Panc1 (cell line): ENCODE results near the gene ELK3. TPM values are rescaled to one million over a fixed set of nuclear protein-coding genes. Genes with fewer than 3 reads are reported as not detected.

Experiments
- ATAC-seq: fragments of 200-7000 bp; cut with Tn5 transposase; 2 replicates; pipeline ENCODE4 v1.9.1; 2020; ENCODE audit warnings: mild to moderate bottlenecking, moderate library complexity
- BruUV-seq: library from RNA; stranded (reverse); fragments of 400-500 nt; replicated peaks from 2 replicates; lab custom pipeline; 2021; lab: Mats Ljungman, UMichigan
- CTCF ChIA-PET: fragments of 300-600 bp; sonication (Branson Sonifier 250); formaldehyde crosslinking; loops from one replicate; lab custom pipeline; 2022; ENCODE audit warnings: antibody characterized with exemption; lab: Charles Lee
- POLR2A ChIA-PET: fragments of 300-600 bp; sonication (Branson Sonifier 250); formaldehyde crosslinking; loops from one replicate; lab custom pipeline; 2022; ENCODE audit warnings: antibody characterized with exemption; lab: Charles Lee
- DNase-seq: peaks from one replicate; pipeline ENCODE4 v3.0.0-alpha.2; 2010; ENCODE audit warnings: low read depth, low spot score
- H3K27ac ChIP-seq: 2 replicates; pipeline ENCODE4 v1.5.1; 2011; ENCODE audit warnings: mild to moderate bottlenecking, low read length, inconsistent platforms
- H3K27me3 ChIP-seq: fragments of 200-500 bp; sonication (Bioruptor generic); 2 replicates; pipeline ENCODE4 v1.6.0; 2014; ENCODE audit warnings: low read length, inconsistent platforms; ENCODE audit not compliant: control insufficient read depth, insufficient read depth
- H3K36me3 ChIP-seq: fragments of 200-500 bp; sonication (Bioruptor generic); 2 replicates; pipeline ENCODE4 v1.5.1; 2014; ENCODE audit warnings: inconsistent platforms, mild to moderate bottlenecking, low read length, moderate library complexity; ENCODE audit not compliant: control insufficient read depth, insufficient read depth
- H3K4me1 ChIP-seq: 2 replicates; pipeline ENCODE4 v1.5.1; 2011; ENCODE audit warnings: inconsistent platforms, mild to moderate bottlenecking, low read length, moderate library complexity; ENCODE audit not compliant: control insufficient read depth, insufficient read depth
- H3K4me3 ChIP-seq, 2 experiments: 2 replicates each; pipeline ENCODE4 v1.5.1; 2011 to 2012; ENCODE audit warnings: low read depth in 2 of 2, low read length in 2 of 2, mild to moderate bottlenecking in 2 of 2, inconsistent platforms in 1 of 2, moderate library complexity in 1 of 2
- H3K9me3 ChIP-seq: fragments of 200-500 bp; sonication (Bioruptor generic); 2 replicates; pipeline ENCODE4 v1.5.1; 2014; ENCODE audit warnings: low read depth, mild to moderate bottlenecking, inconsistent platforms, low read length, moderate library complexity; ENCODE audit not compliant: control insufficient read depth, insufficient read depth
- POLR2AphosphoS5 ChIP-seq: IDR thresholded peaks from 2 replicates; pipeline ENCODE4 v1.6.1; 2012; ENCODE audit warnings: mild to moderate bottlenecking, low read depth, low read length, moderate library complexity
- REST ChIP-seq, 2 experiments: IDR thresholded peaks; 2 replicates each; pipeline ENCODE4 v1.6.1; 2011 to 2012; ENCODE audit warnings: low read depth in 2 of 2, control low read depth in 1 of 2, low read length in 1 of 2, mild to moderate bottlenecking in 1 of 2, moderate library complexity in 1 of 2; ENCODE audit not compliant: insufficient read depth in 1 of 2
- SIN3A ChIP-seq: IDR thresholded peaks from 2 replicates; pipeline ENCODE4 v1.6.1; 2012; ENCODE audit warnings: low read depth, mild to moderate bottlenecking, low read length, moderate library complexity, borderline replicate concordance; ENCODE audit not compliant: insufficient read depth
- TCF7L2 ChIP-seq: IDR thresholded peaks from 2 replicates; pipeline ENCODE4 v1.6.1; 2011; ENCODE audit warnings: mild to moderate bottlenecking, low read depth, low read length, inconsistent platforms
- in situ Hi-C: cut with HindIII; loops from 2 replicates; pipeline ENCODE4 v1.10.0; 2016; ENCODE audit warnings: low sequenced_read_pairs, low pct_unique_long_range_greater_than_20kb
- intact Hi-C: fragments of 100-400 bp; cut with micrococcal nuclease; formaldehyde crosslinking; loops from one replicate; pipeline ENCODE4 v1.10.0; 2022; ENCODE audit not compliant: unreplicated experiment
- total RNA-seq: library from RNA; stranded (reverse); gene quantifications from one replicate; pipeline ENCODE4 v1.2.1, GENCODE V29; 2021; ENCODE audit not compliant: unreplicated experiment
- TF ChIP-seq, protein P1 (sequence below): fragments of 450-650 bp; IDR thresholded peaks from 2 replicates; pipeline ENCODE4 v1.5.1; 2017; ENCODE audit warnings: mild to moderate bottlenecking

The ELK3 gene
- total RNA-seq, 1 experiment from 2014 or later, result 25.1 TPM

DNA sequence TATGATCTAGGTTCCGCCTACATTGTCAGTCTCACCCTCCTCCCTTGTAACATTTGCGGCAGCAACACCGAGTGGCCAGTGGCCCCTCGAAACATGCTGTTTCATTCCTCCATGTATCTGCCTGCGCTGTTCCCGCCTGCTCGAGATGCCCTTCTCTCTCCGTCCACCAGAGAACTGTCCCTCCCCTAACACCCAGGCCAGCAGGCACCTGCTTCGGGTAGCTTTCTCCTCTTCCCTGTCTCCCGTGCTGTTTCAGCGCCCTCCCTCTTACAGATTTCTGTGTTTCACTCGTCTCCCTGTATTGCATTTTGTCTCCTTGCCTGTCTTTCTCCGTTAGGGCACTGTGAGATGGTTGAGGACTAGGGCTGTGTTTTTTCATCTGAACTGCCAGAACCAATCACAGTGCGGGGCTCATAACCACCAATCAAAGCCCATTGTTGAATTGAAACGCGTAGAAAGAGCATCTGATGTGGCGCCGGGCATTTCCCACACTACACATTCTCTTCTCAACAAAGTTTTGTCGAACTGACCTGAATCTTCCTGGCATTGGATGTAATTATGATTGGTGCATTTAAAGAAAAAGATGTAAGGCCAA is 40.9 kb upstream of the ELK3 start:
- intact Hi-C loops, result no loop called here
- TF ChIP-seq, protein P1, sequence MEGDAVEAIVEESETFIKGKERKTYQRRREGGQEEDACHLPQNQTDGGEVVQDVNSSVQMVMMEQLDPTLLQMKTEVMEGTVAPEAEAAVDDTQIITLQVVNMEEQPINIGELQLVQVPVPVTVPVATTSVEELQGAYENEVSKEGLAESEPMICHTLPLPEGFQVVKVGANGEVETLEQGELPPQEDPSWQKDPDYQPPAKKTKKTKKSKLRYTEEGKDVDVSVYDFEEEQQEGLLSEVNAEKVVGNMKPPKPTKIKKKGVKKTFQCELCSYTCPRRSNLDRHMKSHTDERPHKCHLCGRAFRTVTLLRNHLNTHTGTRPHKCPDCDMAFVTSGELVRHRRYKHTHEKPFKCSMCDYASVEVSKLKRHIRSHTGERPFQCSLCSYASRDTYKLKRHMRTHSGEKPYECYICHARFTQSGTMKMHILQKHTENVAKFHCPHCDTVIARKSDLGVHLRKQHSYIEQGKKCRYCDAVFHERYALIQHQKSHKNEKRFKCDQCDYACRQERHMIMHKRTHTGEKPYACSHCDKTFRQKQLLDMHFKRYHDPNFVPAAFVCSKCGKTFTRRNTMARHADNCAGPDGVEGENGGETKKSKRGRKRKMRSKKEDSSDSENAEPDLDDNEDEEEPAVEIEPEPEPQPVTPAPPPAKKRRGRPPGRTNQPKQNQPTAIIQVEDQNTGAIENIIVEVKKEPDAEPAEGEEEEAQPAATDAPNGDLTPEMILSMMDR, result no peak
- TF ChIP-seq TCF7L2, result no peak
- no peak for TF ChIP-seq SIN3A
- TF ChIP-seq REST (IDR thresholded peaks at IDR 0.05; ENCODE audit: insufficient read depth in 1 of 2, low read depth in 2 of 2, low read length in 1 of 2), result no peak
- no peak for TF ChIP-seq POLR2AphosphoS5
- H3K4me3 ChIP-seq, result no peak overlapping the region
- CTCF ChIA-PET, result no interaction called here
- no peaks in the 10 kb centered on the region for H3K27me3 ChIP-seq
- POLR2A ChIA-PET, result no interaction called here
- ATAC-seq, result no peak
- DNase-seq, result no peak
- H3K4me1 ChIP-seq, result no peaks in the 10 kb centered on the region
- in situ Hi-C loops, result no loop called here
- BruUV-seq, result no TSS peak
- no peaks in the 10 kb centered on the region for H3K36me3 ChIP-seq
- H3K9me3 ChIP-seq, result no peaks in the 10 kb centered on the region
- no peak overlapping the region for H3K27ac ChIP-seq

- ATAC-seq (no peak), DNase-seq (no peak)
- H3K27me3 ChIP-seq, result no peaks in the 10 kb centered on the region
- H3K9me3 ChIP-seq, result no peaks in the 10 kb centered on the region
- in situ Hi-C loops (no loop called here), intact Hi-C loops (no loop called here)
- ChIA-PET CTCF (no interaction called here), POLR2A (no interaction called here)
- H3K27ac ChIP-seq, result no peak overlapping the region
- H3K36me3 ChIP-seq, result no peaks in the 10 kb centered on the region
- no TSS peak for BruUV-seq
- H3K4me1 ChIP-seq, result no peaks in the 10 kb centered on the region
- TF ChIP-seq POLR2AphosphoS5 (no peak), SIN3A (no peak), REST (IDR thresholded peaks at IDR 0.05; ENCODE audit: insufficient read depth in 1 of 2, low read depth in 2 of 2, low read length in 1 of 2) (no peak), TCF7L2 (no peak)
- TF ChIP-seq, protein P1, result no peak
- H3K4me3 ChIP-seq, result no peak overlapping the region
Observed at GRCh38 chr12:96155181-96155580, 39.0 kb upstream of the ELK3 start.
